Suprapubic skin (tissue), 4 donors: ENCODE results near the gene TRHDE.

Experiments used
- CTCF ChIP-seq, 2 donors: fragments of 200-600 bp in 1 of 2; fragments of 450-650 bp in 1 of 2; sonication (generic) in 1 of 2; IDR thresholded peaks; one replicate each; pipeline ENCODE4 v1.5.1; 2016 to 2019; ENCODE audit warnings: antibody characterized with exemption in 2 of 2, mild to moderate bottlenecking in 1 of 2, moderate library complexity in 1 of 2
- POLR2A ChIP-seq, 2 donors: fragments of 450-650 bp; IDR thresholded peaks; one replicate each; pipeline ENCODE4 v1.6.1; 2017; ENCODE audit warnings: antibody characterized with exemption in 2 of 2, mild to moderate bottlenecking in 2 of 2, moderate library complexity in 2 of 2
- POLR2AphosphoS5 ChIP-seq, 3 donors: sonication (generic); formaldehyde crosslinking; IDR thresholded peaks; one replicate each; pipeline ENCODE4 v1.6.1; 2017; ENCODE audit warnings: antibody characterized with exemption in 3 of 3

GRCh38 chr12:72390146-72390545 lies 118.0 kb downstream of the TRHDE start:
- TF ChIP-seq POLR2A (IDR thresholded peaks at IDR 0.05) = no peak
- no peak for TF ChIP-seq CTCF (IDR thresholded peaks at IDR 0.05)
- TF ChIP-seq POLR2AphosphoS5 (IDR thresholded peaks at IDR 0.05) = no peak
